ENCODE results near the gene MUTYH.

- TF ChIP-seq, protein P1, sequence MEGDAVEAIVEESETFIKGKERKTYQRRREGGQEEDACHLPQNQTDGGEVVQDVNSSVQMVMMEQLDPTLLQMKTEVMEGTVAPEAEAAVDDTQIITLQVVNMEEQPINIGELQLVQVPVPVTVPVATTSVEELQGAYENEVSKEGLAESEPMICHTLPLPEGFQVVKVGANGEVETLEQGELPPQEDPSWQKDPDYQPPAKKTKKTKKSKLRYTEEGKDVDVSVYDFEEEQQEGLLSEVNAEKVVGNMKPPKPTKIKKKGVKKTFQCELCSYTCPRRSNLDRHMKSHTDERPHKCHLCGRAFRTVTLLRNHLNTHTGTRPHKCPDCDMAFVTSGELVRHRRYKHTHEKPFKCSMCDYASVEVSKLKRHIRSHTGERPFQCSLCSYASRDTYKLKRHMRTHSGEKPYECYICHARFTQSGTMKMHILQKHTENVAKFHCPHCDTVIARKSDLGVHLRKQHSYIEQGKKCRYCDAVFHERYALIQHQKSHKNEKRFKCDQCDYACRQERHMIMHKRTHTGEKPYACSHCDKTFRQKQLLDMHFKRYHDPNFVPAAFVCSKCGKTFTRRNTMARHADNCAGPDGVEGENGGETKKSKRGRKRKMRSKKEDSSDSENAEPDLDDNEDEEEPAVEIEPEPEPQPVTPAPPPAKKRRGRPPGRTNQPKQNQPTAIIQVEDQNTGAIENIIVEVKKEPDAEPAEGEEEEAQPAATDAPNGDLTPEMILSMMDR (IDR thresholded peaks at IDR 0.05), result no peak
- TF ChIP-seq POLR2AphosphoS5 (IDR thresholded peaks at IDR 0.05), result no peak
- TF ChIP-seq POLR2A (IDR thresholded peaks at IDR 0.05; ENCODE audit: low read depth), result no peak
These were observed 7.8 kb upstream of the MUTYH start for GRCh38 chr1:45348020-45348419.
